Adrenal gland (tissue), 5 donors: ENCODE measurements around the gene ZBTB2.
"Not testable (repeated sequence)": the region's sequence is repeated elsewhere in the genome, so short reads cannot be mapped to it uniquely, and the experiment has no call there.

Experiments used
- POLR2A ChIP-seq, 2 donors: fragments of 450-650 bp; IDR thresholded peaks; one replicate each; pipeline ENCODE4 v1.6.1; 2017; ENCODE audit warnings: antibody characterized with exemption in 2 of 2, mild to moderate bottlenecking in 2 of 2, moderate library complexity in 1 of 2
- TF ChIP-seq, protein P1 (sequence below), 6 experiments: fragments of 450-650 bp in 4 of 6; fragments of 200-600 bp in 2 of 6; sonication (generic) in 1 of 6; IDR thresholded peaks; 1 replicate in 5 of 6; 2 replicates in 1 of 6; pipeline versions ENCODE4 v1.5.1 to v1.8.0; 2016 to 2021; ENCODE audit warnings: antibody characterized with exemption in 6 of 6, mild to moderate bottlenecking in 2 of 6, moderate library complexity in 1 of 6
- donor health status: DM: no; HTN: no; CAD: no.

DNA sequence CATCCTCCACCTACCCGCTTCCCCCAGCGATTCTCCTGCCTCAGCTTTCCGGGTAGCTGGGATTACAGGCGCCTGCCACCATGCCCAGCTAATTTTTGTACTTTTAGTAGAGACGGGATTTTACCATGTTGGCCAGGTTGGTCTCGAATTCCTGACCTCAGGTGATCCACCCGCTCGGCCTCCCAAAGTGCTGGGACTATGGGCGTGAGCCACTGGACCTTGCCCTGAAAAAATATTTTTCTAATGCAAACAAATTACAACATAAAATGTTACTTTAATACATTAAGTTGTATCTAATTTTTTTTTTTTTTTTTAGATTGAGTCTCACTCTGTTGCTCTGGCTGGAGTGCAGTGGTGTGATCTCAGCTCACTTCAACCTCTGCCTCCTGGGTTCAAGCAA lies 8.7 kb downstream of the ZBTB2 start:
- TF ChIP-seq, protein P1, sequence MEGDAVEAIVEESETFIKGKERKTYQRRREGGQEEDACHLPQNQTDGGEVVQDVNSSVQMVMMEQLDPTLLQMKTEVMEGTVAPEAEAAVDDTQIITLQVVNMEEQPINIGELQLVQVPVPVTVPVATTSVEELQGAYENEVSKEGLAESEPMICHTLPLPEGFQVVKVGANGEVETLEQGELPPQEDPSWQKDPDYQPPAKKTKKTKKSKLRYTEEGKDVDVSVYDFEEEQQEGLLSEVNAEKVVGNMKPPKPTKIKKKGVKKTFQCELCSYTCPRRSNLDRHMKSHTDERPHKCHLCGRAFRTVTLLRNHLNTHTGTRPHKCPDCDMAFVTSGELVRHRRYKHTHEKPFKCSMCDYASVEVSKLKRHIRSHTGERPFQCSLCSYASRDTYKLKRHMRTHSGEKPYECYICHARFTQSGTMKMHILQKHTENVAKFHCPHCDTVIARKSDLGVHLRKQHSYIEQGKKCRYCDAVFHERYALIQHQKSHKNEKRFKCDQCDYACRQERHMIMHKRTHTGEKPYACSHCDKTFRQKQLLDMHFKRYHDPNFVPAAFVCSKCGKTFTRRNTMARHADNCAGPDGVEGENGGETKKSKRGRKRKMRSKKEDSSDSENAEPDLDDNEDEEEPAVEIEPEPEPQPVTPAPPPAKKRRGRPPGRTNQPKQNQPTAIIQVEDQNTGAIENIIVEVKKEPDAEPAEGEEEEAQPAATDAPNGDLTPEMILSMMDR (IDR thresholded peaks at IDR 0.05), result not testable (repeated sequence)
- TF ChIP-seq POLR2A (IDR thresholded peaks at IDR 0.05), result not testable (repeated sequence)
